K562 (cell line): ENCODE measurements around the gene C2orf81. TPM values are rescaled to one million over a fixed set of nuclear protein-coding genes. Genes with fewer than 3 reads are reported as not detected.

Source experiments
- ATAC-seq: fragments of 200-7000 bp; cut with Tn5 transposase; 3 replicates; pipeline ENCODE4 v1.9.1; 2020; ENCODE audit warnings: moderate library complexity
- BruUV-seq: library from RNA; stranded (reverse); fragments of 400-500 nt; replicated peaks from 2 replicates; lab custom pipeline; 2021; lab: Mats Ljungman, UMichigan
- CTCF ChIA-PET: fragments of 300-600 bp; formaldehyde crosslinking; extraction: SDS; loops from one replicate; lab custom pipeline; 2021; ENCODE audit warnings: low intra/inter-chr PET ratio; lab: Yijun Ruan, JAX
- POLR2A ChIA-PET: fragments of 300-600, 350-650 bp; sonication (Branson Sonifier 250); formaldehyde crosslinking; extraction: SDS; loops from one replicate; lab custom pipeline; 2021; ENCODE audit warnings: antibody characterized with exemption, inconsistent platforms; lab: Yijun Ruan, JAX
- DNase-seq, 4 experiments: peaks; one replicate each; pipeline versions ENCODE4 v3.0.0 to v3.0.0-alpha.2; 2011 to 2018; ENCODE audit warnings: low spot score in 3 of 4, mixed read lengths in 3 of 4; ENCODE audit errors: extremely low read depth in 1 of 4
- FAIRE-seq: peaks from 2 replicates; lab custom pipeline; 2011; peaks lifted over from hg19 to GRCh38; lab: Jason Lieb, UNC
- H2AFZ ChIP-seq: 2 replicates; pipeline ENCODE4 v1.6.0; 2011; ENCODE audit warnings: low read depth, low read length, control low read depth, inconsistent platforms
- H3K27ac ChIP-seq: fragments of 200-600 bp; 3 replicates; pipeline ENCODE4 v1.8.0; 2011; ENCODE audit warnings: low read depth, mild to moderate bottlenecking, control low read depth, inconsistent platforms, low read length, moderate library complexity, mixed read lengths; ENCODE audit errors: extremely low read depth
- H3K27me3 ChIP-seq, 2 experiments: fragments of 300-600 bp in 1 of 2; 2 replicates in 1 of 2; 3 replicates in 1 of 2; pipeline versions ENCODE4 v1.6.0 to v1.8.0; 2011; ENCODE audit warnings: inconsistent platforms in 2 of 2, low read length in 2 of 2, mild to moderate bottlenecking in 1 of 2, mixed read lengths in 1 of 2, moderate library complexity in 1 of 2; ENCODE audit not compliant: control insufficient read depth in 2 of 2, insufficient read depth in 2 of 2
- H3K36me3 ChIP-seq: fragments of 300-600 bp; 3 replicates; pipeline ENCODE4 v1.8.0; 2011; ENCODE audit warnings: mild to moderate bottlenecking, low read length, inconsistent platforms; ENCODE audit not compliant: control insufficient read depth, insufficient read depth
- H3K4me1 ChIP-seq, 2 experiments: fragments of 200-600 bp in 1 of 2; replicated peaks in 1 of 2; 2 replicates in 1 of 2; 3 replicates in 1 of 2; pipeline versions ENCODE4 v1.5.1 to v1.8.0; 2011; ENCODE audit warnings: inconsistent platforms in 2 of 2, low read length in 2 of 2, mild to moderate bottlenecking in 1 of 2, mixed read lengths in 1 of 2, moderate library complexity in 1 of 2; ENCODE audit not compliant: control insufficient read depth in 2 of 2, insufficient read depth in 2 of 2
- H3K4me2 ChIP-seq: 2 replicates; pipeline ENCODE4 v1.6.1; 2011; ENCODE audit warnings: low read length, control low read depth, inconsistent platforms, mixed read lengths; ENCODE audit not compliant: insufficient read depth
- H3K4me3 ChIP-seq: fragments of 200-600 bp; sonication (generic), shearing (Covaris generic); 2 replicates; pipeline ENCODE4 v1.5.1; 2016; ENCODE audit warnings: control low read depth, inconsistent platforms
- H3K79me2 ChIP-seq: fragments of 200-600 bp; 3 replicates; pipeline ENCODE4 v1.8.0; 2011; ENCODE audit warnings: low read length, inconsistent platforms; ENCODE audit not compliant: control insufficient read depth, insufficient read depth
- H3K9ac ChIP-seq, 2 experiments: 2 replicates each; pipeline versions ENCODE4 v1.6.0 to v1.6.1; 2011; ENCODE audit warnings: low read depth in 2 of 2, low read length in 2 of 2, control low read depth in 1 of 2, inconsistent platforms in 1 of 2, mild to moderate bottlenecking in 1 of 2, mixed read lengths in 1 of 2; ENCODE audit not compliant: insufficient read depth in 1 of 2
- H3K9me1 ChIP-seq: one replicate; pipeline ENCODE4 v1.6.0; 2011; ENCODE audit warnings: inconsistent platforms, mild to moderate bottlenecking, low read length, moderate library complexity; ENCODE audit not compliant: control insufficient read depth, insufficient read depth
- H3K9me3 ChIP-seq: replicated peaks from 2 replicates; pipeline ENCODE4 v1.5.1; 2011; ENCODE audit warnings: low read depth, low read length, inconsistent platforms; ENCODE audit not compliant: control insufficient read depth, insufficient read depth
- H4K20me1 ChIP-seq: replicated peaks from 2 replicates; pipeline ENCODE4 v1.6.1; 2011; ENCODE audit warnings: low read length, inconsistent platforms, mixed read lengths; ENCODE audit not compliant: control insufficient read depth, insufficient read depth
- DPF2 ChIP-seq: fragments of 450-650 bp; IDR thresholded peaks from 2 replicates; pipeline ENCODE4 v1.6.1; 2016
- ETS2 ChIP-seq: IDR thresholded peaks from 2 replicates; pipeline ENCODE4 v1.6.1; 2016; ENCODE audit warnings: borderline replicate concordance, missing genetic modification characterization, mild to moderate bottlenecking, moderate library complexity, missing compliant biosample characterization; ENCODE audit not compliant: poor library complexity, severe bottlenecking
- FOSL1 ChIP-seq: fragments of 200-800 bp; sonication (Bioruptor generic); conservative IDR thresholded peaks from 2 replicates; pipeline ENCODE4 v1.6.1; 2016; ENCODE audit warnings: missing genetic modification characterization, missing compliant biosample characterization
- FOXA1 ChIP-seq: fragments of 450-650 bp; IDR thresholded peaks from 2 replicates; pipeline ENCODE4 v1.6.1; 2016; ENCODE audit warnings: mild to moderate bottlenecking, borderline replicate concordance
- GTF2E2 ChIP-seq: fragments of 200-800 bp; sonication (Bioruptor generic); IDR thresholded peaks from 2 replicates; pipeline ENCODE4 v1.6.1; 2016; ENCODE audit warnings: missing genetic modification characterization, missing compliant biosample characterization
- JUN ChIP-seq, 2 experiments: sonication (generic) in 1 of 2; formaldehyde crosslinking in 1 of 2; IDR thresholded peaks; 2 replicates each; pipeline versions ENCODE4 v1.6.1 to v1.8.0; 2012 to 2022; ENCODE audit warnings: borderline replicate concordance in 2 of 2, mild to moderate bottlenecking in 2 of 2, improper control_type of control experiment in 1 of 2, low read depth in 1 of 2, low read length in 1 of 2, missing genetic modification reagents in 1 of 2
- KDM1A ChIP-seq, 2 experiments: fragments of 450-650 bp; IDR thresholded peaks; 2 replicates each; pipeline ENCODE4 v1.6.1; 2016; ENCODE audit warnings: mild to moderate bottlenecking in 2 of 2
- MECOM ChIP-seq: fragments of 250-450 bp; sonication (Bioruptor Pico); IDR thresholded peaks from 2 replicates; pipeline ENCODE4 v1.8.0; 2022; ENCODE audit warnings: inconsistent platforms
- NR4A1 ChIP-seq, 2 experiments: fragments of 250-450 bp in 1 of 2; fragments of 450-650 bp in 1 of 2; sonication (Bioruptor Pico) in 1 of 2; IDR thresholded peaks; 2 replicates each; pipeline versions ENCODE4 v1.4.0 to v1.6.1; 2016 to 2020; ENCODE audit warnings: mild to moderate bottlenecking in 2 of 2, missing compliant biosample characterization in 1 of 2, missing genetic modification characterization in 1 of 2, moderate library complexity in 1 of 2
- POLR3A ChIP-seq: IDR thresholded peaks from 2 replicates; pipeline ENCODE4 v1.6.1; 2011; ENCODE audit warnings: borderline replicate concordance, mild to moderate bottlenecking, moderate library complexity; ENCODE audit not compliant: insufficient read length, insufficient read depth; ENCODE audit errors: extremely low read depth
- POU5F1 ChIP-seq: fragments of 150-350 bp; IDR thresholded peaks from 2 replicates; pipeline ENCODE4 v1.6.1; 2014; ENCODE audit warnings: borderline replicate concordance, low read length, low read depth, mild to moderate bottlenecking; ENCODE audit not compliant: partially characterized antibody
- SIRT6 ChIP-seq: IDR thresholded peaks from one replicate; pipeline ENCODE4 v1.6.1; 2012; ENCODE audit warnings: low read depth, mild to moderate bottlenecking, control low read depth, inconsistent platforms, low read length, moderate library complexity
- TSC22D4 ChIP-seq: fragments of 450-650 bp; IDR thresholded peaks from 2 replicates; pipeline ENCODE4 v1.6.1; 2016; ENCODE audit warnings: missing genetic modification characterization, missing biosample characterization, control low read depth
- ZNF124 ChIP-seq: sonication (generic); formaldehyde crosslinking; IDR thresholded peaks from 2 replicates; pipeline ENCODE4 v1.8.1; 2022; ENCODE audit warnings: missing genetic modification reagents
- ZNF165 ChIP-seq: fragments of 250-450 bp; sonication (Bioruptor Pico); IDR thresholded peaks from 2 replicates; pipeline ENCODE4 v1.4.0; 2020; ENCODE audit warnings: borderline replicate concordance
- ZNF184 ChIP-seq: sonication (generic); formaldehyde crosslinking; IDR thresholded peaks from 2 replicates; pipeline ENCODE4 v1.5.0; 2020; ENCODE audit warnings: missing genetic modification reagents
- ZNF507 ChIP-seq: conservative IDR thresholded peaks from 2 replicates; pipeline ENCODE4 v1.6.1; 2017; ENCODE audit warnings: missing genetic modification characterization, missing compliant biosample characterization
- ZNF75A ChIP-seq: fragments of 450-650 bp; formaldehyde crosslinking; IDR thresholded peaks from 2 replicates; pipeline ENCODE4 v1.4.0; 2020; ENCODE audit warnings: mild to moderate bottlenecking
- WGBS: fragments of 100-300 bp; shearing (Covaris generic); methylation state at CpG from one replicate; pipeline ENCODE4 v1.1.6; 2016; ENCODE audit warnings: low coverage, mixed read lengths; ENCODE audit not compliant: insufficient coverage; ENCODE audit errors: missing lambda C conversion rate; 5-methylcytosine and 5-hydroxymethylcytosine counted together
- in situ Hi-C: fragments of 300-500 bp; cut with MboI; formaldehyde crosslinking; loops from 4 replicates; pipeline ENCODE4 v1.15.0; 2018; ENCODE audit warnings: inconsistent platforms, mixed read lengths
- intact Hi-C: fragments of 100-400 bp; cut with micrococcal nuclease; formaldehyde crosslinking; loops from 2 replicates; pipeline ENCODE4 v1.14.2; 2022
- polyA plus RNA-seq, 8 experiments: library from polyadenylated mRNA; depleted of rRNA in 4 of 8; stranded (reverse) in 5 of 8; unstranded in 3 of 8; fragments of >200 nt; fragmentation: Nextera tagmentation in 2 of 8; fragmentation: Illumina TruSeq in 1 of 8; extraction: Ambion mirVana in 2 of 8; extraction: Trizol in 1 of 8; gene quantifications; 2 replicates each; pipeline versions ENCODE4 v1.2.1 to v1.2.3, GENCODE V29; 2011 to 2014; ENCODE audit warnings: inconsistent platforms in 1 of 8, missing spikeins in 1 of 8
- total RNA-seq, 7 experiments: library from RNA; depleted of rRNA in 6 of 7; stranded (reverse); fragments of >200 nt in 6 of 7; fragmentation: Illumina TruSeq in 2 of 7; extraction: Trizol in 2 of 7; gene quantifications; 2 replicates each; pipeline versions ENCODE4 v1.2.1 to v1.2.3, GENCODE V29; 2011 to 2021; ENCODE audit warnings: low replicate concordance in 1 of 7
- TF ChIP-seq, protein P1 (sequence below): sonication (generic); formaldehyde crosslinking; IDR thresholded peaks from 2 replicates; pipeline ENCODE4 v1.8.0; 2023; ENCODE audit warnings: mild to moderate bottlenecking, missing genetic modification reagents
- TF ChIP-seq, protein P2 (sequence below): fragments of 450-650 bp; IDR thresholded peaks from 2 replicates; pipeline ENCODE4 v1.6.1; 2016; ENCODE audit warnings: antibody characterized with exemption

Gene C2orf81
- total and polyA plus RNA-seq, 9 of the 15 experiments (the other 6 are each of a cell fraction or from before 2014, with no cell fraction given), result 0.06 TPM; not detected in 8

DNA sequence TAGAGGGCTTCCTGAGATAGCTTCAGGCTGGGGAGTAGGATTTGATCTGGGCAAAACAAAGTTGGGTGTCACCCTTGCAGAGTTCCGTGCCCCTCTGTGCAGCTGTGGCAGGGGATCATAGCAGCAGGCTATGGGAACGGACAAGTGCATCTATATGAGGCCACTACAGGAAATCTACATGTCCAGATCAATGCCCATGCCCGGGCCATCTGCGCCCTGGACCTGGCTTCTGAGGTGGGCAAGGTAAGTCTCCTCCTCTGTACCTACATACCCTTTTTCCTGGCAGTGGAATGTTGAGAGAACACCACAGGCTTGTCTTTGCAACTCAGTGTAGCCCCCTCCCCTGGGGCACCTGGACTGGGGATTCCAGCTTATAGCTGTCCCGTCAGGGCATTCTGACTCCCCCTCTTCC is 3.6 kb upstream of the C2orf81 start:
- no peak for ATAC-seq
- BruUV-seq, result no TSS peak
- H3K27me3 ChIP-seq, result peaks cover 2 to 8% of the 10 kb centered on the region in 2 experiments; a peak in 2 of 5 replicates
- H3K27ac ChIP-seq, result no peak overlapping the region
- no peak overlapping the region for H3K9ac ChIP-seq
- no peak overlapping the region for H3K4me2 ChIP-seq
- ChIA-PET POLR2A (interaction anchor here (0.7 to 2.1 kb wide), 3 partner anchors 16 to 604 kb away, joined by 3 to 5 read pairs (median 3); no protein-coding TSS in a partner anchor), CTCF (no interaction called here)
- no peaks in the 10 kb centered on the region for H3K9me1 ChIP-seq
- H3K4me1 ChIP-seq, result peaks cover 5 to 27% of the 10 kb centered on the region in 2 experiments; a peak in 3 of 5 replicates
- in situ Hi-C loops (no loop called here), intact Hi-C loops (loop anchor here (5.0 kb wide), 1 partner anchor 162 kb away; no protein-coding TSS in a partner anchor)
- H3K4me3 ChIP-seq, result no peak overlapping the region
- H3K79me2 ChIP-seq, result no peaks in the 10 kb centered on the region
- 30% methylated on average over 5 of the region's 5 CpGs for WGBS
- no peak for DNase-seq
- no peaks in the 10 kb centered on the region for H3K36me3 ChIP-seq
- H2AFZ ChIP-seq, result no peak overlapping the region
- FAIRE-seq, result no peak
- H4K20me1 ChIP-seq, result no peaks in the 10 kb centered on the region
- TF ChIP-seq ETS2 (no peak), DPF2 (no peak), ZNF124 (CRISPR knock-in tag) (no peak), JUN (IDR thresholded peaks at IDR 0.05; ENCODE audit: borderline replicate concordance, low read depth, low read length) (no peak), JUN (CRISPR knock-in tag; IDR thresholded peaks at IDR 0.05; ENCODE audit: borderline replicate concordance) (no peak), ZNF75A (CRISPR knock-in tag) (no peak), GTF2E2 (tag) (no peak), MECOM (CRISPR knock-in tag) (no peak), NR4A1 (CRISPR knock-in tag; IDR thresholded peaks at IDR 0.05) (no peak), NR4A1 (tag; IDR thresholded peaks at IDR 0.05) (no peak), ZNF165 (CRISPR knock-in tag) (no peak), ZNF184 (no peak), TSC22D4 (tag) (no peak), SIRT6 (no peak), POU5F1 (no peak), ZNF507 (no peak), POLR3A (no peak), FOSL1 (tag) (no peak), KDM1A (IDR thresholded peaks at IDR 0.05) (no peak), FOXA1 (no peak)
- TF ChIP-seq, protein P1, sequence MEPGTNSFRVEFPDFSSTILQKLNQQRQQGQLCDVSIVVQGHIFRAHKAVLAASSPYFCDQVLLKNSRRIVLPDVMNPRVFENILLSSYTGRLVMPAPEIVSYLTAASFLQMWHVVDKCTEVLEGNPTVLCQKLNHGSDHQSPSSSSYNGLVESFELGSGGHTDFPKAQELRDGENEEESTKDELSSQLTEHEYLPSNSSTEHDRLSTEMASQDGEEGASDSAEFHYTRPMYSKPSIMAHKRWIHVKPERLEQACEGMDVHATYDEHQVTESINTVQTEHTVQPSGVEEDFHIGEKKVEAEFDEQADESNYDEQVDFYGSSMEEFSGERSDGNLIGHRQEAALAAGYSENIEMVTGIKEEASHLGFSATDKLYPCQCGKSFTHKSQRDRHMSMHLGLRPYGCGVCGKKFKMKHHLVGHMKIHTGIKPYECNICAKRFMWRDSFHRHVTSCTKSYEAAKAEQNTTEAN, result no peak
- TF ChIP-seq, protein P2, sequence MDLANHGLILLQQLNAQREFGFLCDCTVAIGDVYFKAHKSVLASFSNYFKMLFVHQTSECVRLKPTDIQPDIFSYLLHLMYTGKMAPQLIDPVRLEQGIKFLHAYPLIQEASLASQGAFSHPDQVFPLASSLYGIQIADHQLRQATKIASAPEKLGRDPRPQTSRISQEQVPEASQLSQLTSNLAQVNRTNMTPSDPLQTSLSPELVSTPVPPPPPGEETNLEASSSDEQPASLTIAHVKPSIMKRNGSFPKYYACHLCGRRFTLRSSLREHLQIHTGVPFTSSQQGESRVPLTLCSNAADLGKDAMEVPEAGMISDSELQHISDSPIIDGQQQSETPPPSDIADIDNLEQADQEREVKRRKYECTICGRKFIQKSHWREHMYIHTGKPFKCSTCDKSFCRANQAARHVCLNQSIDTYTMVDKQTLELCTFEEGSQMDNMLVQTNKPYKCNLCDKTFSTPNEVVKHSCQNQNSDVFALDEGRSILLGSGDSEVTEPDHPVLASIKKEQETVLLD, result no peak
- no peaks in the 10 kb centered on the region for H3K9me3 ChIP-seq
